ENCODE measurements around the gene ADARB1. TPM values are rescaled to one million over a fixed set of nuclear protein-coding genes. Genes with fewer than 3 reads are reported as not detected.

The ADARB1 gene
- total RNA-seq, 2 experiments from 2014 or later = 6.6 to 20.5 TPM

GRCh38 chr21:45223236-45224185, 149.1 kb downstream of the ADARB1 start:
- no peak for DNase-seq (ENCODE audit: low spot score)
- Histone ChIP-seq H3K9me2 (ENCODE audit: insufficient read depth, low read length) (no peaks in the 10 kb centered on the region), H2AFZ (ENCODE audit: low read length) (no peak overlapping the region), H3K4me1 (ENCODE audit: insufficient read depth, low read length, poor library complexity, severe bottlenecking) (no peaks in the 10 kb centered on the region), H3K27ac (ENCODE audit: low read depth, low read length, poor library complexity, severe bottlenecking) (no peak overlapping the region), H3K36me3 (ENCODE audit: insufficient read depth, low read length) (no peaks in the 10 kb centered on the region), H3K9me3 (ENCODE audit: low read length) (no peaks in the 10 kb centered on the region), H3K4me3 (ENCODE audit: low read depth, low read length, poor library complexity, severe bottlenecking) (no peak overlapping the region), H3K4me2 (ENCODE audit: low read length) (no peak overlapping the region), H4K20me1 (ENCODE audit: insufficient read depth, low read length) (no peaks in the 10 kb centered on the region), H3K79me2 (ENCODE audit: insufficient read depth, low read depth, low read length) (no peaks in the 10 kb centered on the region)
- BruUV-seq (replicated peaks) = no TSS peak
- intact Hi-C loops (cut with micrococcal nuclease; ENCODE audit: unreplicated experiment) = no loop called here
- TF ChIP-seq CTCF (conservative IDR thresholded peaks at IDR 0.05; ENCODE audit: low read length) (no peak), EZH2phosphoT487 (IDR thresholded peaks at IDR 0.05; ENCODE audit: borderline replicate concordance, low read depth, low read length) (no peak)
- ChIA-PET CTCF (ENCODE audit: unreplicated experiment) (no interaction called here), POLR2A (no interaction called here)

DNA sequence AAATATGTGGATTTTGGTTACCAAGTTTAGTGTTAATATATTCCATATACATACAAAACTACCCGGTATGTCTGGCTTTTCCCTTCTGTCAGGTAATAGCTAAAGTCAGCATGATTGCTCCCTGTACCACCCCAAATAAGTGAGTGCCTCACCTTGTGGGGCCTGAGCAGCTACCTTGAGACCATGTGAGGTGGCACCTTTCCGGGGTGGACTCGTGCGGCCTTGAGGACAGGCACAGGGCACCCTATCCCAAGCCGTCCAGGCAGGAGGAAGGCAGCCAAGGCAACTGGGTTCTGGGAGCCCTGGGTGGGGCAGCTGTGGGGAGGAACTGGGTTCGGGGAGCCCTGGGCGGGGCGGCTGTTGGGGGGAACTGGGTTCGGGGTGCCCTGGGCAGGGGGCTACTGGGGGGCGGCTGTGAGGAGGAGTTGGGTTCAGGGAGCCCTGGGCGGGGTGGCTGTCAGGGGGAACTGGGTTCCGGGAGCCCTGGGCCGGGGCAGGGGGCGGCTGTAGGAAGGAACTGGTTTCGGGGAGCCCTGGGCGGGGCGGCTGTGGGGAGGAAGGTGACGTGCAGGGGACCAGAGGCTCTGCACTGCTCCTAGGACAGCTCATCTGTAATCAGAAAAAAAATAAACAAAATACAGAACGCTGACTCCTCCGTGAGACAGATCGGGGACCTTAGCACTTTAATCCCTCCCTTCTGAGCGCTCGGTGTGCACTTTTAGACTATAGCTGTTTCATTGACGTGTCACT, 150.0 kb downstream of the ADARB1 start:
- no TSS peak for BruUV-seq (replicated peaks)
- TF ChIP-seq EZH2phosphoT487 (IDR thresholded peaks at IDR 0.05; ENCODE audit: borderline replicate concordance, low read depth, low read length) = no peak
- TF ChIP-seq CTCF (conservative IDR thresholded peaks at IDR 0.05; ENCODE audit: low read length) = no peak
- Histone ChIP-seq H3K27ac (ENCODE audit: low read depth, low read length, poor library complexity, severe bottlenecking) (no peak overlapping the region), H3K36me3 (ENCODE audit: insufficient read depth, low read length) (no peaks in the 10 kb centered on the region), H3K9me3 (ENCODE audit: low read length) (no peaks in the 10 kb centered on the region), H3K9me2 (ENCODE audit: insufficient read depth, low read length) (no peaks in the 10 kb centered on the region), H3K79me2 (ENCODE audit: insufficient read depth, low read depth, low read length) (no peaks in the 10 kb centered on the region), H4K20me1 (ENCODE audit: insufficient read depth, low read length) (no peaks in the 10 kb centered on the region), H3K4me2 (ENCODE audit: low read length) (no peak overlapping the region), H3K4me3 (ENCODE audit: low read depth, low read length, poor library complexity, severe bottlenecking) (no peak overlapping the region), H2AFZ (ENCODE audit: low read length) (no peak overlapping the region), H3K4me1 (ENCODE audit: insufficient read depth, low read length, poor library complexity, severe bottlenecking) (no peaks in the 10 kb centered on the region)
- intact Hi-C loops (cut with micrococcal nuclease; ENCODE audit: unreplicated experiment) = no loop called here
- no peak for DNase-seq (ENCODE audit: low spot score)
- CTCF ChIA-PET (ENCODE audit: unreplicated experiment) = no interaction called here
- POLR2A ChIA-PET = no interaction called here

All from OCI-LY7 (cell line).